H9 (cell line): Measurements from ENCODE around the gene HIPK1. TPM values are rescaled to one million over a fixed set of nuclear protein-coding genes. Genes with fewer than 3 reads are reported as not detected.

Source experiments
- DNase-seq: peaks from one replicate; pipeline ENCODE4 v3.0.0-alpha.2; 2017
- H2AFZ ChIP-seq: one replicate; pipeline ENCODE4 v1.6.1; 2013; ENCODE audit warnings: mild to moderate bottlenecking, low read length, control low read depth, moderate library complexity
- H2AK5ac ChIP-seq: 2 replicates; pipeline ENCODE4 v1.6.1; 2013; ENCODE audit warnings: low read length, control low read depth, mixed read lengths; ENCODE audit not compliant: insufficient read length
- H2BK120ac ChIP-seq: one replicate; pipeline ENCODE4 v1.6.1; 2013; ENCODE audit warnings: low read depth, mild to moderate bottlenecking, low read length, control low read depth, inconsistent platforms; ENCODE audit not compliant: poor library complexity, severe bottlenecking
- H2BK12ac ChIP-seq: 2 replicates; pipeline ENCODE4 v1.6.1; 2013; ENCODE audit warnings: low read length, control low read depth, mixed read lengths, low read depth; ENCODE audit not compliant: insufficient read length
- H2BK15ac ChIP-seq: 2 replicates; pipeline ENCODE4 v1.6.1; 2013; ENCODE audit warnings: low read depth, low read length, control low read depth
- H2BK20ac ChIP-seq: one replicate; pipeline ENCODE4 v1.6.1; 2013; ENCODE audit warnings: low read depth, mild to moderate bottlenecking, low read length, control low read depth, inconsistent platforms; ENCODE audit not compliant: poor library complexity, severe bottlenecking
- H2BK5ac ChIP-seq: 2 replicates; pipeline ENCODE4 v1.6.1; 2013; ENCODE audit warnings: low read length, control low read depth, mixed read lengths; ENCODE audit not compliant: insufficient read length
- H3K14ac ChIP-seq: 2 replicates; pipeline ENCODE4 v1.6.1; 2013; ENCODE audit warnings: low read length, control low read depth; ENCODE audit not compliant: insufficient read depth
- H3K18ac ChIP-seq: 2 replicates; pipeline ENCODE4 v1.6.1; 2013; ENCODE audit warnings: low read depth, mild to moderate bottlenecking, mixed read lengths, low read length, control low read depth; ENCODE audit not compliant: insufficient read length
- H3K23ac ChIP-seq: 2 replicates; pipeline ENCODE4 v1.6.1; 2013; ENCODE audit warnings: low read length, control low read depth, mixed read lengths, low read depth; ENCODE audit not compliant: insufficient read length
- H3K23me2 ChIP-seq: 2 replicates; pipeline ENCODE4 v1.6.1; 2013; ENCODE audit warnings: low read depth, mild to moderate bottlenecking, mixed read lengths, low read length, control low read depth; ENCODE audit not compliant: insufficient read length, poor library complexity, severe bottlenecking
- H3K27ac ChIP-seq: 2 replicates; pipeline ENCODE4 v1.5.1; 2013; ENCODE audit warnings: low read length, control low read depth, mixed read lengths, low read depth; ENCODE audit not compliant: insufficient read length
- H3K27me3 ChIP-seq: 2 replicates; pipeline ENCODE4 v1.6.1; 2013; ENCODE audit warnings: low read length, control low read depth, inconsistent platforms; ENCODE audit not compliant: insufficient read depth
- H3K4ac ChIP-seq: 2 replicates; pipeline ENCODE4 v1.6.1; 2013; ENCODE audit warnings: low read depth, mild to moderate bottlenecking, control low read depth, inconsistent platforms, low read length, moderate library complexity
- H3K4me1 ChIP-seq: 2 replicates; pipeline ENCODE4 v1.6.1; 2013; ENCODE audit warnings: low read length, control low read depth, inconsistent platforms; ENCODE audit not compliant: insufficient read depth
- H3K4me2 ChIP-seq: 2 replicates; pipeline ENCODE4 v1.6.1; 2013; ENCODE audit warnings: low read length, control low read depth, mixed read lengths; ENCODE audit not compliant: insufficient read length, insufficient read depth
- H3K56ac ChIP-seq: 2 replicates; pipeline ENCODE4 v1.6.1; 2013; ENCODE audit warnings: low read depth, mild to moderate bottlenecking, mixed read lengths, low read length, control low read depth; ENCODE audit not compliant: insufficient read length
- H3K79me1 ChIP-seq: 2 replicates; pipeline ENCODE4 v1.6.1; 2013; ENCODE audit warnings: low read depth, mild to moderate bottlenecking, moderate library complexity, low read length, control low read depth, inconsistent platforms; ENCODE audit not compliant: insufficient read depth, poor library complexity, severe bottlenecking
- H3K79me2 ChIP-seq: 2 replicates; pipeline ENCODE4 v1.6.1; 2013; ENCODE audit warnings: low read length, control low read depth, inconsistent platforms; ENCODE audit not compliant: insufficient read depth
- H3K9ac ChIP-seq: 2 replicates; pipeline ENCODE4 v1.6.1; 2013; ENCODE audit warnings: low read length, control low read depth, mixed read lengths; ENCODE audit not compliant: insufficient read length; ENCODE audit errors: extremely low read depth
- H3K9me3 ChIP-seq: one replicate; pipeline ENCODE4 v1.6.1; 2013; ENCODE audit warnings: low read depth, low read length, inconsistent platforms; ENCODE audit not compliant: control insufficient read depth
- H3T11ph ChIP-seq: one replicate; pipeline ENCODE4 v1.6.1; 2013; ENCODE audit warnings: mild to moderate bottlenecking, low read length, control low read depth, inconsistent platforms
- H4K20me1 ChIP-seq: one replicate; pipeline ENCODE4 v1.6.1; 2013; ENCODE audit not compliant: control insufficient read depth, insufficient read length, insufficient read depth
- H4K5ac ChIP-seq: 2 replicates; pipeline ENCODE4 v1.6.1; 2013; ENCODE audit warnings: low read depth, mild to moderate bottlenecking, mixed read lengths, low read length, control low read depth; ENCODE audit not compliant: insufficient read length
- H4K8ac ChIP-seq: replicated peaks from 2 replicates; pipeline ENCODE4 v1.6.1; 2013; ENCODE audit warnings: low read length, control low read depth, mixed read lengths, low read depth; ENCODE audit not compliant: insufficient read length
- H4K91ac ChIP-seq: 2 replicates; pipeline ENCODE4 v1.6.1; 2013; ENCODE audit warnings: low read depth, mild to moderate bottlenecking, moderate library complexity, mixed read lengths, low read length, control low read depth; ENCODE audit not compliant: insufficient read length
- H3K27ac Mint-ChIP-seq, 3 experiments: 2 replicates in 2 of 3; 3 replicates in 1 of 3; pipeline ENCODE4 v1.8.0; 2020 to 2021; ENCODE audit warnings: mixed read lengths in 3 of 3, mild to moderate bottlenecking in 1 of 3, moderate library complexity in 1 of 3
- H3K27me3 Mint-ChIP-seq: 2 replicates; pipeline ENCODE4 v1.8.0; 2021; ENCODE audit warnings: low read depth, mild to moderate bottlenecking, moderate library complexity, mixed read lengths
- H3K36me3 Mint-ChIP-seq, 3 experiments: 2 replicates in 2 of 3; 3 replicates in 1 of 3; pipeline ENCODE4 v1.8.0; 2020 to 2021; ENCODE audit warnings: low read depth in 3 of 3, mixed read lengths in 3 of 3; ENCODE audit not compliant: insufficient read depth in 1 of 3
- H3K4me1 Mint-ChIP-seq, 2 experiments: 2 replicates each; pipeline ENCODE4 v1.8.0; 2020; ENCODE audit warnings: mixed read lengths in 2 of 2
- H3K4me3 Mint-ChIP-seq, 2 experiments: 2 replicates in 1 of 2; 3 replicates in 1 of 2; pipeline ENCODE4 v1.8.0; 2020 to 2021; ENCODE audit warnings: mild to moderate bottlenecking in 2 of 2, mixed read lengths in 2 of 2, moderate library complexity in 1 of 2
- H3K9me3 Mint-ChIP-seq, 2 experiments: 2 replicates in 1 of 2; 3 replicates in 1 of 2; pipeline ENCODE4 v1.8.0; 2020; ENCODE audit warnings: mild to moderate bottlenecking in 2 of 2, mixed read lengths in 2 of 2, moderate library complexity in 1 of 2
- CTCF ChIP-seq: fragments of 200-600 bp; sonication (generic); conservative IDR thresholded peaks from 3 replicates; pipeline ENCODE4 v1.8.0; 2021; ENCODE audit warnings: antibody characterized with exemption, mild to moderate bottlenecking
- WGBS: extraction: QIAGEN DNeasy Blood & Tissue Kit; methylation state at CpG from one replicate; pipeline ENCODE4 v1.1.7; 2013; ENCODE audit warnings: missing lambda C conversion rate, low lambda C conversion rate, mixed read lengths; ENCODE audit not compliant: insufficient read length; ENCODE audit errors: extremely low coverage; 5-methylcytosine and 5-hydroxymethylcytosine counted together
- total RNA-seq: library from RNA; stranded (reverse); gene quantifications from 2 replicates; pipeline ENCODE4 v1.2.1, GENCODE V29; 2021

The HIPK1 gene
- total RNA-seq, 1 experiment from 2014 or later = 65.7 TPM

DNA sequence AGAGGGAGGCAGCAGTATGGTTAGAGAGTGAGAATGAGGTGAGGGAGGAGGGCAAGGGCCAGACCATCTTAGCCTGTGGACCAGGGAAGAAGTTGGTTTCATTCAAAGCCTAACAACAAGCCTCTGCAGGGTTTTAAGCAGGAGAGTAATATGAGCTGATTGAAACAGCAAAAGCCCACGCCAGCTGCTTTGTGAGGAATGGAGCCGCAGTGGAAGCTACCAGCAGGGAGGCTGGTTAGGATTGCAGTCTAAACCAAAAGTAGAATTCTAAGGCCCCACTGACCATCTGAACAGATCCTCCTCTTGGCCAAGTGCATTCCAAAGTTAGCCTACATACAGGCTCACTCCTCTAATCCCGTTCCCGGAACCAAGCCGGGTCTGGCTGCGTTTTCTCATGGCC is 94.9 kb downstream of the HIPK1 start:
- H3K79me1 ChIP-seq = no peaks in the 10 kb centered on the region
- H3K23me2 ChIP-seq = no peaks in the 10 kb centered on the region
- no peaks in the 10 kb centered on the region for H3K27me3 ChIP-seq
- H3K9ac ChIP-seq = no peak overlapping the region
- Mint-ChIP-seq H3K27me3 (no peaks in the 10 kb centered on the region), H3K36me3 (peaks cover 14 to 21% (median 17%) of the 10 kb centered on the region in 3 experiments), H3K4me3 (peak overlapping the region in 1 of 2 experiments; percentile 22; a peak in 2 of 5 replicates), H3K27ac (peak overlapping the region; percentile 90 to 98 (median 98)), H3K9me3 (peaks cover 8 to 9% of the 10 kb centered on the region in 2 experiments), H3K4me1 (peaks cover 38% of the 10 kb centered on the region in 2 experiments)
- no peak overlapping the region for H3K56ac ChIP-seq
- H3K9me3 ChIP-seq = no peaks in the 10 kb centered on the region
- no peak overlapping the region for H4K8ac ChIP-seq
- no peaks in the 10 kb centered on the region for H4K20me1 ChIP-seq
- no peak for TF ChIP-seq CTCF
- H3K4ac ChIP-seq = no peak overlapping the region
- no peak overlapping the region for H2AFZ ChIP-seq
- H3K27ac ChIP-seq = peak overlapping the region; percentile 44
- no peak overlapping the region for H2BK20ac ChIP-seq
- no peak overlapping the region for H3K4me2 ChIP-seq
- no peak overlapping the region for H3K23ac ChIP-seq
- no peak overlapping the region for H4K91ac ChIP-seq
- H2BK5ac ChIP-seq = no peak overlapping the region
- no peak overlapping the region for H2BK120ac ChIP-seq
- no peak overlapping the region for H3T11ph ChIP-seq
- WGBS = no CpG with 5 or more reads among the region's 6 CpGs
- H3K18ac ChIP-seq = peak overlapping the region; percentile 2
- peaks cover 12% of the 10 kb centered on the region; the same call in 1 of the 2 replicates for H3K4me1 ChIP-seq
- no peaks in the 10 kb centered on the region for H3K79me2 ChIP-seq
- H2BK15ac ChIP-seq = no peak overlapping the region
- DNase-seq = peak; percentile 58
- H4K5ac ChIP-seq = no peak overlapping the region
- no peak overlapping the region for H2BK12ac ChIP-seq
- H2AK5ac ChIP-seq = no peak overlapping the region
- H3K14ac ChIP-seq = no peak overlapping the region
